PC-3 (cell line): Measurements from ENCODE around the gene LHFPL2. TPM values are rescaled to one million over a fixed set of nuclear protein-coding genes. Genes with fewer than 3 reads are reported as not detected.

Experiments used
- ATAC-seq: fragments of 200-7000 bp; cut with Tn5 transposase; 2 replicates; pipeline ENCODE4 v1.9.1; 2020; ENCODE audit warnings: mild to moderate bottlenecking, moderate library complexity
- BruUV-seq: library from RNA; stranded (reverse); fragments of 400-500 nt; replicated peaks from 2 replicates; lab custom pipeline; 2021; lab: Mats Ljungman, UMichigan
- CTCF ChIA-PET: fragments of 300-600 bp; sonication (Branson Sonifier 250); formaldehyde crosslinking; loops from one replicate; lab custom pipeline; 2022; ENCODE audit warnings: antibody characterized with exemption; lab: Charles Lee
- POLR2A ChIA-PET: fragments of 300-600 bp; sonication (Branson Sonifier 250); formaldehyde crosslinking; loops from one replicate; lab custom pipeline; 2022; ENCODE audit warnings: antibody characterized with exemption; ENCODE audit not compliant: unreplicated experiment; lab: Charles Lee
- DNase-seq: peaks from one replicate; pipeline ENCODE4 v3.0.0-alpha.2; 2015
- H2AFZ ChIP-seq: fragments of 300-600 bp; sonication (generic); 2 replicates; pipeline ENCODE4 v1.6.0; 2016; ENCODE audit warnings: antibody characterized with exemption, low read length
- H3F3A ChIP-seq: fragments of 300-600 bp; sonication (generic); one replicate; pipeline ENCODE4 v1.6.0; 2017; ENCODE audit warnings: antibody characterized with exemption, low read length, control low read depth, mild to moderate bottlenecking; ENCODE audit not compliant: unreplicated experiment
- H3K27ac ChIP-seq: fragments of 300-600 bp; sonication (generic); 2 replicates; pipeline ENCODE4 v1.5.1; 2016; ENCODE audit warnings: mild to moderate bottlenecking, low read length
- H3K27me3 ChIP-seq: fragments of 300-600 bp; sonication (generic); 2 replicates; pipeline ENCODE4 v1.6.1; 2016; ENCODE audit warnings: low read length, mixed read lengths
- H3K36me3 ChIP-seq: fragments of 300-600 bp; sonication (generic); 2 replicates; pipeline ENCODE4 v1.6.1; 2016; ENCODE audit warnings: low read depth, mixed run types, low read length, mixed read lengths
- H3K4me1 ChIP-seq: fragments of 300-600 bp; sonication (generic); 2 replicates; pipeline ENCODE4 v1.5.1; 2016; ENCODE audit warnings: low read length; ENCODE audit not compliant: insufficient read depth
- H3K4me2 ChIP-seq: fragments of 300-600 bp; sonication (generic); 2 replicates; pipeline ENCODE4 v1.6.0; 2016; ENCODE audit warnings: low read length
- H3K4me3 ChIP-seq: fragments of 300-600 bp; sonication (generic); 2 replicates; pipeline ENCODE4 v1.5.1; 2016; ENCODE audit warnings: mild to moderate bottlenecking, low read length, mixed read lengths
- H3K79me2 ChIP-seq: fragments of 300-600 bp; sonication (generic); 2 replicates; pipeline ENCODE4 v1.6.1; 2017; ENCODE audit warnings: low read length, mixed read lengths
- H3K9ac ChIP-seq: fragments of 300-600 bp; sonication (generic); 2 replicates; pipeline ENCODE4 v1.6.0; 2016; ENCODE audit warnings: mild to moderate bottlenecking, low read length
- H3K9me2 ChIP-seq: fragments of 300-600 bp; sonication (generic); replicated peaks from 2 replicates; pipeline ENCODE4 v1.6.1; 2016; ENCODE audit warnings: mixed run types, low read length, mixed read lengths
- H3K9me3 ChIP-seq: fragments of 300-600 bp; sonication (generic); 2 replicates; pipeline ENCODE4 v1.6.1; 2016; ENCODE audit warnings: low read length, mixed read lengths
- H4K20me1 ChIP-seq: fragments of 300-600 bp; sonication (generic); 2 replicates; pipeline ENCODE4 v1.6.1; 2016; ENCODE audit warnings: low read length, mixed read lengths
- EZH2 ChIP-seq: fragments of 300-600 bp; sonication (generic); IDR thresholded peaks from one replicate; pipeline ENCODE4 v1.6.1; 2017; ENCODE audit warnings: antibody characterized with exemption, mild to moderate bottlenecking, low read length; ENCODE audit not compliant: unreplicated experiment
- EZH2phosphoT487 ChIP-seq: fragments of 300-600 bp; sonication (generic); IDR thresholded peaks from 2 replicates; pipeline ENCODE4 v1.6.1; 2018; ENCODE audit warnings: mild to moderate bottlenecking, antibody characterized with exemption, low read length, borderline replicate concordance
- intact Hi-C: fragments of 100-400 bp; cut with micrococcal nuclease; formaldehyde crosslinking; loops from 2 replicates; pipeline ENCODE4 v1.9.0; 2023
- total RNA-seq: library from RNA; depleted of rRNA; stranded (reverse); fragments of >200 nt; gene quantifications from 2 replicates; pipeline ENCODE4 v1.2.3, GENCODE V29; 2014
- TF ChIP-seq, protein P1 (sequence below): fragments of 300-600 bp; sonication (generic); conservative IDR thresholded peaks from 2 replicates; pipeline ENCODE4 v1.5.1; 2017; ENCODE audit warnings: antibody characterized with exemption, low read depth, mild to moderate bottlenecking, low read length

LHFPL2 gene
- total RNA-seq, 1 experiment from 2014 or later, result 21.7 TPM

DNA sequence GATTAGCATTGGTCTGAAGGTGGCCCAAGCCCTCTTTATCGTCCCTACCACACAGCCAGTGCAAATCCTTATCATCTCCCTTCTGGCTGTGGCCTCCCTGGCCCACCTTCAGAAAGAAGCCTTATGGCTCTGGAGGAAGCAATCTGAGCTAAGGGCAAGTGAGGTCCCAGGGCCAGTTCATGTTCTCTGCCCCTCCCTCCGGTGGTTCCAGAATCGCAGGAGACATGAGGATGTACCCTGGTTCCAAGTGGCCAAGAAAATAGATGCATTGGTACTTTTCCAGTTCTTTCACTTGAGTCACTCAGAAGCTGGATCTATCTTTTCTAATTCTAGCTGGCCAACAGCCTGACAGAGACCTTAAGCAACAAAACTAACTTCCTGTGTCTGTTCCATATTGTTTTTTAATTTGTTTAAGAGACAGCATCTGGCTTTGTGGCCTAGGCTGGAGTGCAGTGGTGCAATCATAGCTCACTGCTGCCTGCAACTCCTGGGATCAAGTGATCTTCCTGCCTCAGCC, 60.7 kb downstream of the LHFPL2 start:
- H3K27ac ChIP-seq, result peak overlapping the region; percentile 90
- TF ChIP-seq EZH2 (no peak), EZH2phosphoT487 (no peak)
- TF ChIP-seq, protein P1, sequence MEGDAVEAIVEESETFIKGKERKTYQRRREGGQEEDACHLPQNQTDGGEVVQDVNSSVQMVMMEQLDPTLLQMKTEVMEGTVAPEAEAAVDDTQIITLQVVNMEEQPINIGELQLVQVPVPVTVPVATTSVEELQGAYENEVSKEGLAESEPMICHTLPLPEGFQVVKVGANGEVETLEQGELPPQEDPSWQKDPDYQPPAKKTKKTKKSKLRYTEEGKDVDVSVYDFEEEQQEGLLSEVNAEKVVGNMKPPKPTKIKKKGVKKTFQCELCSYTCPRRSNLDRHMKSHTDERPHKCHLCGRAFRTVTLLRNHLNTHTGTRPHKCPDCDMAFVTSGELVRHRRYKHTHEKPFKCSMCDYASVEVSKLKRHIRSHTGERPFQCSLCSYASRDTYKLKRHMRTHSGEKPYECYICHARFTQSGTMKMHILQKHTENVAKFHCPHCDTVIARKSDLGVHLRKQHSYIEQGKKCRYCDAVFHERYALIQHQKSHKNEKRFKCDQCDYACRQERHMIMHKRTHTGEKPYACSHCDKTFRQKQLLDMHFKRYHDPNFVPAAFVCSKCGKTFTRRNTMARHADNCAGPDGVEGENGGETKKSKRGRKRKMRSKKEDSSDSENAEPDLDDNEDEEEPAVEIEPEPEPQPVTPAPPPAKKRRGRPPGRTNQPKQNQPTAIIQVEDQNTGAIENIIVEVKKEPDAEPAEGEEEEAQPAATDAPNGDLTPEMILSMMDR, result no peak
- peaks cover 50% of the 10 kb centered on the region for H3K79me2 ChIP-seq
- CTCF ChIA-PET, result no interaction called here
- H3K36me3 ChIP-seq, result peaks cover 8% of the 10 kb centered on the region; the same call in 1 of the 2 replicates
- H3K4me3 ChIP-seq, result no peak overlapping the region
- H3K4me1 ChIP-seq, result peaks cover 60% of the 10 kb centered on the region
- intact Hi-C loops, result no loop called here
- H3K4me2 ChIP-seq, result peak overlapping the region; percentile 56; the same call in 1 of the 2 replicates
- no peaks in the 10 kb centered on the region for H3K9me2 ChIP-seq
- BruUV-seq, result no TSS peak
- no peaks in the 10 kb centered on the region for H3K27me3 ChIP-seq
- ATAC-seq (no peak), DNase-seq (no peak)
- H4K20me1 ChIP-seq, result no peaks in the 10 kb centered on the region
- H3F3A ChIP-seq, result peaks cover 9% of the 10 kb centered on the region
- H3K9ac ChIP-seq, result peak overlapping the region; percentile 73; the same call in 1 of the 2 replicates
- POLR2A ChIA-PET, result interaction anchor here (0.6 kb wide), 1 partner anchor 60 kb away, joined by 3 read pairs; no protein-coding TSS in a partner anchor
- H2AFZ ChIP-seq, result no peak overlapping the region
- no peaks in the 10 kb centered on the region for H3K9me3 ChIP-seq

DNA sequence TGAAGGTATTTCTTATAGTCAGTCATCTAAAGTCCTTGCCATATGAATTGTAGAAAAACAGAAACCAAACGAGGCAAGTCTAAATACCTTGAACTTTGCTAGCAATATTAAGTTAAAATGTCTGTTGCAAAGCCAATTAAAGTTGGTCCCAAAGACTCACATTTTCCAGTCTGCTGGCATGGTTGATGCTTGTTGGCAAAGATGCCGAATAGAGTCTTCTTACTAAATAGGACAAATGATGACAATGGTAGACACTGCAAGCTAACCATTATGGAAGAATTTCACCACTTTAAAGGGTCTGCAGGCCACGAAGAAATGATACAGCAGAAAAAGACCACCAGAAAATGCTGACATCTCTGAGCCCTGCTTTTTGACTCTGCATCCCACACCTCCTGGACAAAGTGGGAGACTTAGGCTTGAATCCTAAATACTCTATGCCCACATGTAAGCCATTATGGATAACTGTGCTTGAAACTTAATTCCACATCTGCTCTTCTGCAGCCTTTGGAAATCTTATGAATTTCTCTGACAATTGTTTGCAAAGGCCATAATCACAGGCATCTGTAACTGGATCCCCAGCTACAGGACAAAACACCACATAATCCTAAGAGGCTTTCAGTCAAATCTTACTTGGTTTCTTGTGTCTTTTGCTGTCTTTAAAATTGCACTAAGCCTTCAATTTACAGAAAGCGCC, 61.3 kb downstream of the LHFPL2 start:
- intact Hi-C loops, result no loop called here
- H3K4me3 ChIP-seq, result no peak overlapping the region
- peak overlapping the region; percentile 90 for H3K27ac ChIP-seq
- peak overlapping the region; percentile 56; the same call in 1 of the 2 replicates for H3K4me2 ChIP-seq
- H3K9me2 ChIP-seq, result no peaks in the 10 kb centered on the region
- H2AFZ ChIP-seq, result no peak overlapping the region
- H3K9ac ChIP-seq, result peak overlapping the region; percentile 73
- ChIA-PET CTCF (no interaction called here), POLR2A (interaction anchor here (0.6 kb wide), 1 partner anchor 61 kb away, joined by 3 read pairs; no protein-coding TSS in a partner anchor)
- no peaks in the 10 kb centered on the region for H3K27me3 ChIP-seq
- H3K9me3 ChIP-seq, result no peaks in the 10 kb centered on the region
- peaks cover 9% of the 10 kb centered on the region for H3F3A ChIP-seq
- DNase-seq (no peak), ATAC-seq (no peak)
- peaks cover 8% of the 10 kb centered on the region; the same call in 1 of the 2 replicates for H3K36me3 ChIP-seq
- H3K79me2 ChIP-seq, result peaks cover 44% of the 10 kb centered on the region
- BruUV-seq, result no TSS peak
- TF ChIP-seq, protein P1, result no peak
- TF ChIP-seq EZH2 (no peak), EZH2phosphoT487 (no peak)
- H4K20me1 ChIP-seq, result no peaks in the 10 kb centered on the region
- peaks cover 54% of the 10 kb centered on the region for H3K4me1 ChIP-seq

DNA sequence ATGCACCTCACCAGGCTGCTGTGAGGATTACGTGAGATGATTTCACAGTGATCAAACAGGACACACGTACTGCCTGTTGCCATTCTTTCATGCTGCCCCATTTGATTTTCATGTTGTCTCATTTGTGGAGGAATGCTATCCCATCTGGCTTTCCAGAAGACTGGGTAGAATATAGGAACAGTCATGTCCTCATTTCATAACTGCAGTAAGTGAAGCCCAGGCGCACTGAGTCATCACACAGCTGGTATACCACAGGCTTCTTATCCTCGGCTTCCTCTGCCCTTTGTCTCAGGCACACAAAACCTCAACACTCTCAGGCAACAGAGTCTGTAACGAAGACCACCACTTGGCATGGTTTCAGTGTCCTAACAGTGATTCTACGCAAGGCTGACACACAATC, 62.3 kb downstream of the LHFPL2 start:
- Histone ChIP-seq H3K4me1 (peaks cover 46% of the 10 kb centered on the region), H3K9me3 (no peaks in the 10 kb centered on the region), H3K9me2 (no peaks in the 10 kb centered on the region), H3K4me2 (peak overlapping the region; percentile 56), H3K27me3 (no peaks in the 10 kb centered on the region), H3K9ac (peak overlapping the region; percentile 73), H3F3A (peaks cover 9% of the 10 kb centered on the region), H3K79me2 (peaks cover 37% of the 10 kb centered on the region), H3K27ac (peak overlapping the region; percentile 90), H2AFZ (no peak overlapping the region), H4K20me1 (no peaks in the 10 kb centered on the region), H3K36me3 (peaks cover 8% of the 10 kb centered on the region; the same call in 1 of the 2 replicates), H3K4me3 (no peak overlapping the region)
- no peak for TF ChIP-seq EZH2
- TF ChIP-seq, protein P1, result no peak
- TF ChIP-seq EZH2phosphoT487, result no peak
- DNase-seq (peak; percentile 90), ATAC-seq (peak; percentile 69)
- POLR2A ChIA-PET, result no interaction called here
- intact Hi-C loops, result no loop called here
- no TSS peak for BruUV-seq
- CTCF ChIA-PET, result no interaction called here
